Kidney (tissue), 14 donors: ENCODE results near the gene RRAD. TPM values are rescaled to one million over a fixed set of nuclear protein-coding genes. Genes with fewer than 3 reads are reported as not detected.

Experiments used
- DNase-seq, 5 donors: peaks; one replicate each; pipeline ENCODE4 v3.0.0-alpha.2; 2013 to 2020
- FAIRE-seq: peaks from 2 replicates; lab custom pipeline; 2012; peaks lifted over from hg19 to GRCh38; lab: Jason Lieb, UNC
- H3K27ac ChIP-seq, 2 donors: one replicate each; pipeline ENCODE4 v1.7.0; 2013; ENCODE audit warnings: low read depth in 2 of 2, low read length in 2 of 2, inconsistent platforms in 1 of 2
- H3K27me3 ChIP-seq: one replicate; pipeline ENCODE4 v1.7.1; 2013; ENCODE audit warnings: low read length, inconsistent platforms; ENCODE audit not compliant: control insufficient read depth, insufficient read depth
- H3K36me3 ChIP-seq, 3 donors: one replicate each; pipeline versions ENCODE4 v1.7.0 to v1.7.1; 2013; ENCODE audit warnings: low read length in 3 of 3, control low read depth in 1 of 3, inconsistent platforms in 1 of 3; ENCODE audit not compliant: insufficient read depth in 3 of 3, control insufficient read depth in 2 of 3
- H3K4me1 ChIP-seq, 3 donors: one replicate each; pipeline versions ENCODE4 v1.7.0 to v1.7.1; 2013; ENCODE audit warnings: low read length in 3 of 3, inconsistent platforms in 1 of 3, low read depth in 1 of 3; ENCODE audit not compliant: control insufficient read depth in 2 of 3, insufficient read depth in 2 of 3
- H3K4me3 ChIP-seq, 3 donors: one replicate each; pipeline versions ENCODE4 v1.7.0 to v1.8.1; 2013; ENCODE audit warnings: low read length in 3 of 3, control low read depth in 1 of 3, inconsistent platforms in 1 of 3
- H3K9ac ChIP-seq, 3 donors: one replicate each; pipeline versions ENCODE4 v1.7.0 to v1.7.1; 2013; ENCODE audit warnings: low read length in 3 of 3, control low read depth in 1 of 3, inconsistent platforms in 1 of 3
- H3K9me3 ChIP-seq, 3 donors: one replicate each; pipeline versions ENCODE4 v1.7.0 to v1.7.1; 2013; ENCODE audit warnings: low read length in 3 of 3, control low read depth in 1 of 3, inconsistent platforms in 1 of 3; ENCODE audit not compliant: control insufficient read depth in 2 of 3, insufficient read depth in 1 of 3
- CTCF ChIP-seq: IDR thresholded peaks from 3 replicates; pipeline ENCODE4 v1.5.1; 2012; ENCODE audit warnings: mild to moderate bottlenecking, moderate library complexity, borderline replicate concordance; ENCODE audit not compliant: insufficient read depth; ENCODE audit errors: extremely low read depth
- intact Hi-C: fragments of 100-400 bp; cut with DNase I; formaldehyde crosslinking; loops from one replicate; pipeline ENCODE4 v1.11.1; 2022
- polyA plus RNA-seq: library from polyadenylated mRNA; stranded (reverse); fragments of 350-450 nt; fragmentation: Illumina TruSeq; extraction: RNeasy Lipid Tissue Mini Kit (QIAGEN cat#74804); gene quantifications from one replicate; pipeline ENCODE4 v1.2.3, GENCODE V29; 2014; ENCODE audit warnings: low read depth, low replicate concordance; ENCODE audit not compliant: insufficient read depth
- total RNA-seq: library from RNA; stranded (reverse); fragmentation: NEBNext Ultra II Directional; extraction: Animal tissue kit (Norgen Biotek cat#: 25700); gene quantifications from one replicate; pipeline ENCODE4 v1.2.1, GENCODE V29; 2021
- donor health status: control.
- donor health status: control.
- donor health status: control.
- donor health status: control.
- donor health status: control.
- donor health status: DM: yes; HTN: yes; CAD: no.
- donor health status: Normal renal cell carcinoma (clear cell type).

RRAD gene
- total and polyA plus RNA-seq, 2 donors from 2014 or later, result 14.3 to 90.9 TPM

- H3K9me3 ChIP-seq, result no peaks in the 10 kb centered on the region
- no peaks in the 10 kb centered on the region for H3K36me3 ChIP-seq
- peaks cover 0 to 24% (median 20%) of the 10 kb centered on the region in 3 donors for H3K4me1 ChIP-seq
- H3K27ac ChIP-seq, result no peak overlapping the region
- TF ChIP-seq CTCF, result no peak
- no peak overlapping the region for H3K4me3 ChIP-seq
- FAIRE-seq (no peak), DNase-seq (peak in 1 of 5 donors; percentile 54)
- H3K27me3 ChIP-seq, result no peaks in the 10 kb centered on the region
- no peak overlapping the region for H3K9ac ChIP-seq
- intact Hi-C loops, result no loop called here
These were observed 29.7 kb downstream of the RRAD start for GRCh38 chr16:66895689-66895979.

- Histone ChIP-seq H3K9me3 (no peaks in the 10 kb centered on the region), H3K4me1 (peaks cover 0 to 23% (median 19%) of the 10 kb centered on the region in 3 donors), H3K9ac (no peak overlapping the region), H3K27ac (no peak overlapping the region), H3K27me3 (no peaks in the 10 kb centered on the region), H3K36me3 (no peaks in the 10 kb centered on the region), H3K4me3 (no peak overlapping the region)
- intact Hi-C loops, result no loop called here
- DNase-seq, result peak; percentile 74 to 90 (median 80)
- peak; percentile 94 for TF ChIP-seq CTCF
- no peak for FAIRE-seq
These were observed 30.2 kb downstream of the RRAD start for GRCh38 chr16:66894948-66895688.

GRCh38 chr16:66894055-66894454 is 31.3 kb downstream of the RRAD start:
- no peak overlapping the region for H3K27ac ChIP-seq
- no peak for FAIRE-seq
- TF ChIP-seq CTCF, result no peak
- H3K4me1 ChIP-seq, result peaks cover 0 to 15% (median 14%) of the 10 kb centered on the region in 3 donors
- intact Hi-C loops, result no loop called here
- H3K36me3 ChIP-seq, result no peaks in the 10 kb centered on the region
- no peaks in the 10 kb centered on the region for H3K9me3 ChIP-seq
- H3K9ac ChIP-seq, result no peak overlapping the region
- no peak overlapping the region for H3K4me3 ChIP-seq
- DNase-seq, result peak in 1 of 5 donors; percentile 53
- H3K27me3 ChIP-seq, result no peaks in the 10 kb centered on the region

- Histone ChIP-seq H3K9ac (no peak overlapping the region), H3K27me3 (no peaks in the 10 kb centered on the region), H3K27ac (no peak overlapping the region), H3K4me3 (no peak overlapping the region), H3K9me3 (no peaks in the 10 kb centered on the region), H3K4me1 (peaks cover 0 to 14% (median 11%) of the 10 kb centered on the region in 3 donors), H3K36me3 (peaks cover 0 to under 1% (median 0%) of the 10 kb centered on the region in 3 donors)
- no peak for FAIRE-seq
- peak in 1 of 5 donors; percentile 22 for DNase-seq
- intact Hi-C loops, result no loop called here
- TF ChIP-seq CTCF, result no peak
These were observed 33.5 kb downstream of the RRAD start for GRCh38 chr16:66891797-66892196.
